K562 (cell line): ENCODE measurements around the gene PPP1CA. TPM values are rescaled to one million over a fixed set of nuclear protein-coding genes. Genes with fewer than 3 reads are reported as not detected.
A peak's percentile ranks its signal among the peaks of the same experiment; 100 is the strongest.

ENCODE experiments used
- CAMTA2 ChIP-seq: fragments of 250-450 bp; sonication (Bioruptor Pico); conservative IDR thresholded peaks from 2 replicates; pipeline ENCODE4 v1.5.1; 2022
- CBFB ChIP-seq: sonication (generic); formaldehyde crosslinking; IDR thresholded peaks from 2 replicates; pipeline ENCODE4 v1.4.0; 2020; ENCODE audit warnings: mild to moderate bottlenecking, missing genetic modification reagents
- CREM ChIP-seq: IDR thresholded peaks from 2 replicates; pipeline ENCODE4 v1.6.1; 2014; ENCODE audit warnings: antibody characterized with exemption, low read depth
- ELF4 ChIP-seq: fragments of 450-650 bp; formaldehyde crosslinking; IDR thresholded peaks from 2 replicates; pipeline ENCODE4 v1.4.0; 2022; ENCODE audit warnings: missing genetic modification characterization
- ETS2 ChIP-seq: IDR thresholded peaks from 2 replicates; pipeline ENCODE4 v1.6.1; 2016; ENCODE audit warnings: borderline replicate concordance, missing genetic modification characterization, mild to moderate bottlenecking, moderate library complexity, missing compliant biosample characterization; ENCODE audit not compliant: poor library complexity, severe bottlenecking
- FOXJ2 ChIP-seq: fragments of 200-800 bp; sonication (Bioruptor generic); IDR thresholded peaks from 2 replicates; pipeline ENCODE4 v1.6.1; 2016; ENCODE audit warnings: missing genetic modification characterization, missing compliant biosample characterization
- HNRNPLL ChIP-seq: fragments of 200-400 bp; formaldehyde crosslinking; IDR thresholded peaks from 2 replicates; pipeline ENCODE4 v1.6.1; 2017; ENCODE audit warnings: low read length, low read depth, mild to moderate bottlenecking; ENCODE audit not compliant: poor library complexity, severe bottlenecking
- NR2C1 ChIP-seq, 2 experiments: fragments of 450-650 bp; IDR thresholded peaks; 2 replicates each; pipeline ENCODE4 v1.6.1; 2017; ENCODE audit warnings: mild to moderate bottlenecking in 2 of 2, antibody characterized with exemption in 1 of 2, inconsistent platforms in 1 of 2, missing compliant biosample characterization in 1 of 2, missing genetic modification characterization in 1 of 2
- POLR2G ChIP-seq: fragments of 200-400 bp; formaldehyde crosslinking; IDR thresholded peaks from 2 replicates; pipeline ENCODE4 v1.6.1; 2017; ENCODE audit warnings: low read depth, mild to moderate bottlenecking, antibody characterized with exemption, low read length, moderate library complexity
- SMAD3 ChIP-seq: fragments of 450-650 bp; formaldehyde crosslinking; conservative IDR thresholded peaks from 2 replicates; pipeline ENCODE4 v1.4.0; 2020; ENCODE audit warnings: mild to moderate bottlenecking
- STAT5B ChIP-seq: fragments of 250-450 bp; sonication (Bioruptor Pico); IDR thresholded peaks from 2 replicates; pipeline ENCODE4 v1.8.0; 2021; ENCODE audit warnings: mild to moderate bottlenecking, inconsistent platforms
- SUPT5H ChIP-seq: fragments of 450-650 bp; IDR thresholded peaks from 2 replicates; pipeline ENCODE4 v1.6.1; 2016
- TARDBP ChIP-seq: fragments of 450-650 bp; IDR thresholded peaks from 2 replicates; pipeline ENCODE4 v1.6.1; 2016
- TCF7 ChIP-seq: sonication (generic); IDR thresholded peaks from 2 replicates; pipeline ENCODE4 v1.6.1; 2016; ENCODE audit warnings: antibody characterized with exemption, borderline replicate concordance
- ZNF766 ChIP-seq: fragments of 200-800 bp; sonication (Bioruptor generic); conservative IDR thresholded peaks from 2 replicates; pipeline ENCODE4 v1.6.1; 2016; ENCODE audit warnings: missing genetic modification characterization, missing compliant biosample characterization
- polyA plus RNA-seq, 8 experiments: library from polyadenylated mRNA; depleted of rRNA in 4 of 8; stranded (reverse) in 5 of 8; unstranded in 3 of 8; fragments of >200 nt; fragmentation: Nextera tagmentation in 2 of 8; fragmentation: Illumina TruSeq in 1 of 8; extraction: Ambion mirVana in 2 of 8; extraction: Trizol in 1 of 8; gene quantifications; 2 replicates each; pipeline versions ENCODE4 v1.2.1 to v1.2.3, GENCODE V29; 2011 to 2014; ENCODE audit warnings: inconsistent platforms in 1 of 8, missing spikeins in 1 of 8
- total RNA-seq, 7 experiments: library from RNA; depleted of rRNA in 6 of 7; stranded (reverse); fragments of >200 nt in 6 of 7; fragmentation: Illumina TruSeq in 2 of 7; extraction: Trizol in 2 of 7; gene quantifications; 2 replicates each; pipeline versions ENCODE4 v1.2.1 to v1.2.3, GENCODE V29; 2011 to 2021; ENCODE audit warnings: low replicate concordance in 1 of 7
- TF ChIP-seq, protein P1 (sequence below), 2 experiments: fragments of 450-650 bp; IDR thresholded peaks; 2 replicates each; pipeline ENCODE4 v1.6.1; 2016; ENCODE audit warnings: mild to moderate bottlenecking in 2 of 2, borderline replicate concordance in 1 of 2, low read depth in 1 of 2, moderate library complexity in 1 of 2
- TF ChIP-seq, protein P2 (sequence below): fragments of 450-650 bp; formaldehyde crosslinking; IDR thresholded peaks from 2 replicates; pipeline ENCODE4 v1.4.0; 2020; ENCODE audit warnings: mild to moderate bottlenecking, mixed read lengths

PPP1CA gene
- total and polyA plus RNA-seq, 9 of the 15 experiments (the other 6 are each of a cell fraction or from before 2014, with no cell fraction given), result 18.2 to 242 (median 188) TPM

DNA sequence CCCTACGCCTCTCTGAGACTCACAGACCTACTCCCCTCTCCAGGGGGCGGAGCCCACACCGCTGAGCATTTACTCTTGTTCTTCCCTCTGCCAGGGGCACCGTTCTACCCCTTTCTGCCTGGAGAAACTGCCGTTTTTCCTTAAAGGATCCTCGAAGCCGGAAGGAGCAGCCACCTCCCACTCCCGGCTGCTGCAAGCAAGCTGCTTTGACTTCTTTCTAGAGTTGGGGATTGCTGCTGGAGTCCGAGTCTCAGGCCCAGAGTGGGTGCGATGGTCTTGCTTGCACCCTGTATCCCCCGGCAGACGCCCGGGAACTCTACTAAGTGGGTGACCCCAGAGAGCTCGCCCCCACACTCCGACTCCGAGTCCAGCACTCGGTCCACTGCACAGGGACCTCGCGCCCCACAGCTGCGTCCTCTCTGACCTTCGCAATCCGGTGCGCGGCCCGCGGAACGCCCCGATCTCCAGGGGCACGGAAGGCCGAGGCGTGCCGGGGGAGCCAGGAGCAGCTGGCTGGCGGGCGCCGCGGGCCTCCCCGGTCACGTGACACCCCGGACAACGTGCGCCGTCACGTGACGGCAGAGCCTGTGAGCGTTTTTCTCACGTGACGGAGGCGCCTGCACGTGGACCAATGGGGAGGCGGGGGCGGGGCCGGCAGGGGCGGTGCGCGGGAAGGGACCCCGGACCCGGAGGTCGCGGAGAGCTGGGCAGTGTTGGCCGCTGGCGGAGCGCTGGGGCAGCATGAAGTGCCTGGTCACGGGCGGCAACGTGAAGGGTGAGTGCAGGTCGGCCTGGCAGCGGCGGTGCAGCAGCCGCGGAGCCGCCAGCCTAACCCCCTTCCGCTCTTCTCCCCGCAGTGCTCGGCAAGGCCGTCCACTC lies 10.1 kb downstream of the PPP1CA start, which contains the start of gene RAD9A (continued):
- TF ChIP-seq, protein P1, sequence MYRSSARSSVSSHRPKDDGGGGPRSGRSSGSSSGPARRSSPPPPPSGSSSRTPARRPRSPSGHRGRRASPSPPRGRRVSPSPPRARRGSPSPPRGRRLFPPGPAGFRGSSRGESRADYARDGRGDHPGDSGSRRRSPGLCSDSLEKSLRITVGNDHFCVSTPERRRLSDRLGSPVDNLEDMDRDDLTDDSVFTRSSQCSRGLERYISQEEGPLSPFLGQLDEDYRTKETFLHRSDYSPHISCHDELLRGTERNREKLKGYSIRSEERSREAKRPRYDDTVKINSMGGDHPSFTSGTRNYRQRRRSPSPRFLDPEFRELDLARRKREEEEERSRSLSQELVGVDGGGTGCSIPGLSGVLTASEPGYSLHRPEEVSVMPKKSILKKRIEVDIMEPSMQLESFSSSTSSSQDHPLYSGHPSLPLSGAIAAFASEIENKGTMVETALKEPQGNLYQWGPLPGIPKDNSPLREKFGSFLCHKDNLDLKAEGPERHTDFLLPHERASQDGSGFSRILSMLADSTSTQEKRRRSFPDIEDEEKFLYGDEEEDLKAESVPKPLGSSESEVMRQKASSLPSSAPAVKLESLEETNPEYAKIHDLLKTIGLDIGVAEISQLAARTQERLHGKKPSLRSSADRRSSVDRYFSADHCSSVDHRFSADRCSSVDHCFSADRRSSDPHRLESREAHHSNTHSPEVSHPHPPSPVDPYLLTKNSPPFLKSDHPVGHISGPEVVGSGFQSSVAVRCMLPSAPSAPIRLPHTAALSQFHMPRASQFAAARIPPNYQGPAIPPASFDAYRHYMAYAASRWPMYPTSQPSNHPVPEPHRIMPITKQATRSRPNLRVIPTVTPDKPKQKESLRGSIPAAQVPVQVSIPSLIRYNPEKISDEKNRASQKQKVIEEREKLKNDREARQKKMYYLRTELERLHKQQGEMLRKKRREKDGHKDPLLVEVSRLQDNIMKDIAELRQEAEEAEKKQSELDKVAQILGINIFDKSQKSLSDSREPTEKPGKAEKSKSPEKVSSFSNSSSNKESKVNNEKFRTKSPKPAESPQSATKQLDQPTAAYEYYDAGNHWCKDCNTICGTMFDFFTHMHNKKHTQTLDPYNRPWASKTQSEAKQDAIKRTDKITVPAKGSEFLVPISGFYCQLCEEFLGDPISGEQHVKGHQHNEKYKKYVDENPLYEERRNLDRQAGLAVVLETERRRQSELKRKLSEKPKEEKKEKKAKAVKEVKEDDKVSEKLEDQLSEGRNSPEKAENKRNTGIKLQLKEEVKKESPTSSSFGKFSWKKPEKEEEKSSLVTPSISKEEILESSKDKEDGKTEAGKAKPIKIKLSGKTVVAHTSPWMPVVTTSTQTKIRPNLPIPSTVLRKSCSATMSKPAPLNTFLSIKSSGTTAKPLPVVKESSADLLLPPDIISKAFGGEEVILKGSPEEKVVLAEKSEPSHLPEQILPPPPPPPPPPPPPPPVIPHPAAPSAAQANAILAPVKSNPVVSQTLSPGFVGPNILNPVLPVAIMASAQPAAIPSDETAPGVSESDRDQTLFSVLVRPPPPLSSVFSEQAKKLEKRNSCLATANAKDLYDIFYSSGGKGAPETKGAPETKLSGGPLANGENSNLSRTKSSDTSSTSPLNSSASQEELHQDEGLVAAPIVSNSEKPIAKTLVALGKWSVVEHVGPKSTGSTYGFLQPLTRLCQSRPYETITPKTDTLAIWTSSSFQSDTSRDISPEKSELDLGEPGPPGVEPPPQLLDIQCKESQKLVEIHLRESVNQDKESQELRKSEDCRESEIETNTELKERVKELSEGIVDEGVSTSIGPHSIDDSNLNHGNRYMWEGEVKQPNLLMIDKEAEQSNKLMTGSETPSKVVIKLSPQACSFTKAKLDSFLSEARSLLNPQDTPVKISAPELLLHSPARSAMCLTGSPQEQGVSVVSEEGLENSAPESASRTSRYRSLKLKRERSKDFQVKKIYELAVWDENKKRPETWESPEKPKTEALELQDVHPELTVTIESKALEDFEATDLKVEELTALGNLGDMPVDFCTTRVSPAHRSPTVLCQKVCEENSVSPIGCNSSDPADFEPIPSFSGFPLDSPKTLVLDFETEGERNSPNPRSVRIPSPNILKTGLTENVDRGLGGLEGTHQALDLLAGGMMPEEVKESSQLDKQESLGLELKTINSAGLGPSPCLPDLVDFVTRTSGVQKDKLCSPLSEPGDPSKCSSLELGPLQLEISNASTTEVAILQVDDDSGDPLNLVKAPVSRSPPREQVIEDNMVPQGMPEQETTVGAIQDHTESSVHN (IDR thresholded peaks at IDR 0.05; ENCODE audit: borderline replicate concordance in 1 of 2, low read depth in 1 of 2), result no peak
- TF ChIP-seq TCF7 (0 out of 2 replicates have a peak, but pooled peaks have one; percentile 65), FOXJ2 (tag) (peak; percentile 28; the same call in 1 of the 2 replicates), NR2C1 (IDR thresholded peaks at IDR 0.05) (peak; percentile 34; the same call in 1 of the 2 replicates), NR2C1 (tag; IDR thresholded peaks at IDR 0.05) (no peak), CAMTA2 (CRISPR knock-in tag) (0 out of 2 replicates have a peak, but pooled peaks have one; percentile 51), ETS2 (tag) (no peak), ZNF766 (CRISPR knock-in tag) (0 out of 2 replicates have a peak, but pooled peaks have one; percentile 18), SMAD3 (CRISPR knock-in tag) (no peak), CREM (peak; percentile 89), POLR2G (peak; percentile 83), CBFB (CRISPR knock-in tag) (0 out of 2 replicates have a peak, but pooled peaks have one; percentile 18), TARDBP (peak; percentile 50; the same call in 1 of the 2 replicates), ELF4 (CRISPR knock-in tag) (0 out of 2 replicates have a peak, but pooled peaks have one; percentile 57), HNRNPLL (peak; percentile 31), STAT5B (CRISPR knock-in tag) (no peak), SUPT5H (peak; percentile 70)
- TF ChIP-seq, protein P2, sequence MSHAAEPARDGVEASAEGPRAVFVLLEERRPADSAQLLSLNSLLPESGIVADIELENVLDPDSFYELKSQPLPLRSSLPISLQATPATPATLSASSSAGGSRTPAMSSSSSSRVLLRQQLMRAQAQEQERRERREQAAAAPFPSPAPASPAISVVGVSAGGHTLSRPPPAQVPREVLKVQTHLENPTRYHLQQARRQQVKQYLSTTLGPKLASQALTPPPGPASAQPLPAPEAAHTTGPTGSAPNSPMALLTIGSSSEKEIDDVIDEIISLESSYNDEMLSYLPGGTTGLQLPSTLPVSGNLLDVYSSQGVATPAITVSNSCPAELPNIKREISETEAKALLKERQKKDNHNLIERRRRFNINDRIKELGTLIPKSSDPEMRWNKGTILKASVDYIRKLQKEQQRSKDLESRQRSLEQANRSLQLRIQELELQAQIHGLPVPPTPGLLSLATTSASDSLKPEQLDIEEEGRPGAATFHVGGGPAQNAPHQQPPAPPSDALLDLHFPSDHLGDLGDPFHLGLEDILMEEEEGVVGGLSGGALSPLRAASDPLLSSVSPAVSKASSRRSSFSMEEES, result peak; percentile 100
